Activated naive CD8-positive, alpha-beta T cell treated with anti-CD3 and anti-CD28 coated beads, Interleukin-2, amount 50 U/mL, for 24 hours (primary cell): ENCODE results near the gene MKX.

Source experiments
- ATAC-seq: fragments of 150-1000 bp; cut with Tn5 transposase; one replicate; pipeline ENCODE4 v1.10.0; 2021
- DNase-seq: peaks from one replicate; pipeline ENCODE4 v3.0.0; 2021
- H3K27ac Mint-ChIP-seq: one replicate; pipeline ENCODE4 v1.8.0; 2021; ENCODE audit warnings: mild to moderate bottlenecking, mixed read lengths
- H3K27me3 Mint-ChIP-seq: one replicate; pipeline ENCODE4 v1.8.0; 2021; ENCODE audit warnings: mixed read lengths
- H3K36me3 Mint-ChIP-seq: one replicate; pipeline ENCODE4 v1.8.0; 2021; ENCODE audit warnings: low read depth, mixed read lengths
- H3K4me1 Mint-ChIP-seq: one replicate; pipeline ENCODE4 v1.8.0; 2021; ENCODE audit warnings: mixed read lengths
- H3K4me3 Mint-ChIP-seq: one replicate; pipeline ENCODE4 v1.8.0; 2021; ENCODE audit warnings: mild to moderate bottlenecking, moderate library complexity, mixed read lengths
- H3K9me3 Mint-ChIP-seq: one replicate; pipeline ENCODE4 v1.8.0; 2021; ENCODE audit warnings: mixed read lengths

MKX gene

DNA sequence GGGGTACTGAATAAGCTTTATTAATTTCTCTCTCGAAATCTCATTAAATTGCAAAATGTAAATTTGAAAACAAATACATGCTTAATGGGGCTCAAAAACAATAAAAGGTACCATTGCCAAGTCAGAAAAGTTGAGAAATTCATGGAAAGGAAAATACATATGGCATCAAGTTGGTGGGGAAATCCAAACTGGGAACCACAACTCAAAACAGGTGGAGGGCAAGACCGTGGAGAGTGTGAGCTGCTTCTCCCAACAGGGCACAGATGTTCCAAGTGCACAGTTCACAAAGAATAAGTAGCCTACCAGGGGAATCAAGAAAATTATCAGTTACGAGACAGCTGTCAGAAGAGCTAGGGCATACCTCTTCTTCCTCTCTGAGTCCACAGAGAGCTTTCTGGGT is 26.6 kb downstream of the MKX start:
- H3K27ac Mint-ChIP-seq = no peak overlapping the region
- no peak for ATAC-seq
- H3K27me3 Mint-ChIP-seq = peaks cover 34% of the 10 kb centered on the region
- H3K9me3 Mint-ChIP-seq = no peaks in the 10 kb centered on the region
- H3K4me3 Mint-ChIP-seq = no peak overlapping the region
- H3K36me3 Mint-ChIP-seq = no peaks in the 10 kb centered on the region
- no peaks in the 10 kb centered on the region for H3K4me1 Mint-ChIP-seq
- no peak for DNase-seq

- no peak overlapping the region for H3K27ac Mint-ChIP-seq
- H3K4me1 Mint-ChIP-seq = no peaks in the 10 kb centered on the region
- DNase-seq (no peak), ATAC-seq (no peak)
- H3K27me3 Mint-ChIP-seq = peaks cover 31% of the 10 kb centered on the region
- H3K4me3 Mint-ChIP-seq = no peak overlapping the region
- H3K36me3 Mint-ChIP-seq = no peaks in the 10 kb centered on the region
- H3K9me3 Mint-ChIP-seq = no peaks in the 10 kb centered on the region
Measured at GRCh38 chr10:27717861-27718260, 27.8 kb downstream of the MKX start.

GRCh38 chr10:27717224-27717623 is 28.4 kb downstream of the MKX start:
- ATAC-seq = no peak
- no peak for DNase-seq
- no peak overlapping the region for H3K4me3 Mint-ChIP-seq
- peaks cover 34% of the 10 kb centered on the region for H3K27me3 Mint-ChIP-seq
- H3K27ac Mint-ChIP-seq = no peak overlapping the region
- H3K4me1 Mint-ChIP-seq = no peaks in the 10 kb centered on the region
- no peaks in the 10 kb centered on the region for H3K9me3 Mint-ChIP-seq
- no peaks in the 10 kb centered on the region for H3K36me3 Mint-ChIP-seq

- Mint-ChIP-seq H3K36me3 (no peaks in the 10 kb centered on the region), H3K27me3 (peaks cover 32% of the 10 kb centered on the region), H3K27ac (no peak overlapping the region), H3K4me3 (no peak overlapping the region), H3K9me3 (no peaks in the 10 kb centered on the region), H3K4me1 (no peaks in the 10 kb centered on the region)
- no peak for DNase-seq
- no peak for ATAC-seq
Measured at GRCh38 chr10:27716521-27716920, 29.1 kb downstream of the MKX start.

DNA sequence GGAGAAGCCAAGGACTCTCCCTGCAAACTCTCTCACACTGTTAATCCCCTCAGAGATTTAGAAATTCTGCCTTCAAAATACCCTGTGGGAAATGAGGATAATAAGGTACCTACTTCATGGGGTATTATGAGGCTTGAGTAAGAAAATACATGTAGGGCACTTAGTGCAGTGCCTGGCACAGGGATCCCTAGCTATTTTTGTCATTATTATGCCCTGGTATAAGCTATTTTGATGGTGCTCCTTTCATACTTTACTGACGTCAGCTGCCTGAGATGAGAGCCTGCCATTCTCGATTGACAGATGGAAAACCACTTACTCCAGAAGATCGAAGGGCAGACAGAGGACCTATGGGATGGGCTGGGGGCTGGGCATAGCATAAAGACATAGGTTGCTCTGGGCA is 30.1 kb downstream of the MKX start:
- H3K4me1 Mint-ChIP-seq = no peaks in the 10 kb centered on the region

DNA sequence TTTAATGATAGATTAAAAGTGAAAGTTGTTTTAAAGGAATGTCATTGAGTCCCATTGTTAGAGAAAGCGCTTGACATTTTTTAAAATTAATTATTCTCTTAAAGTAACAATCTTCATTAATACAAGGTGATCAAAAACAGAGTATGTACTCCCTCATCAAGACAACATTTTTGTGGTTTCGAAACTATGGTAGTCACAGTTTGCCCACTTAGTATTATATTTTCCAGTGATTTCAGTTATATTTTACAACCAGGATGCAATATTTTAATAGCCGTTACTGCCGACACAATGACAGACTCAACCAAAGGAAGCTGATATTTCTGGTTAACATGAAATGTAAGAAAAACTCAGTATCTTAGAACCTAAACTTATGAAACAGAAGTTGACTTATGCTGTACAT is 31.3 kb downstream of the MKX start:
- no peak overlapping the region for H3K27ac Mint-ChIP-seq
- no peak overlapping the region for H3K4me3 Mint-ChIP-seq
- H3K36me3 Mint-ChIP-seq = no peaks in the 10 kb centered on the region
- H3K4me1 Mint-ChIP-seq = no peaks in the 10 kb centered on the region
- no peaks in the 10 kb centered on the region for H3K9me3 Mint-ChIP-seq
- H3K27me3 Mint-ChIP-seq = peaks cover 19% of the 10 kb centered on the region
- DNase-seq (no peak), ATAC-seq (no peak)

More for the DNA sequence above, 30.1 kb downstream of the MKX start:
- peaks cover 25% of the 10 kb centered on the region for H3K27me3 Mint-ChIP-seq
- H3K4me3 Mint-ChIP-seq = no peak overlapping the region
- ATAC-seq (no peak), DNase-seq (no peak)
- H3K9me3 Mint-ChIP-seq = no peaks in the 10 kb centered on the region
- H3K27ac Mint-ChIP-seq = no peak overlapping the region
- H3K36me3 Mint-ChIP-seq = no peaks in the 10 kb centered on the region

- no peak for ATAC-seq
- no peaks in the 10 kb centered on the region for H3K4me1 Mint-ChIP-seq
- no peak overlapping the region for H3K27ac Mint-ChIP-seq
- H3K4me3 Mint-ChIP-seq = no peak overlapping the region
- H3K36me3 Mint-ChIP-seq = no peaks in the 10 kb centered on the region
- no peak for DNase-seq
- no peaks in the 10 kb centered on the region for H3K9me3 Mint-ChIP-seq
- peaks cover 15% of the 10 kb centered on the region for H3K27me3 Mint-ChIP-seq
Measured at GRCh38 chr10:27713941-27714340, 31.7 kb downstream of the MKX start.

DNA sequence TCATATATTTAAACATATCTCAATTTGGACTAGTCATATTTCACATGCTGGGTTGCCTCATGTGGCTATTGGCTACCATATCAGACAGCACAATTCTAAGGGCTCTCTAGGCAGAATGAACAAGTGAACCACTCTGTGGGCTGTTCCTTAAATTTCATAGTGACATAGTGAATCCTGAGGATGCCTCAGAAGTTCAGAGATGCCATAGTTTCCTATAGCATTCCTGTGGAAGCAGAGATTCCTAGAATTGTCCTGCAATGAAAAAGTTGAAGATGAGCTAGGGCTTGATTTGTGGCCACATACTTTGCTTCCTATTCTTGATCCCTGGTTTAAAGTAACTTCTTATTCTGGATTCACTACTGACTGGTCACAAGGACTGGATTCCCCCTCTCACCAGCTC is 35.6 kb downstream of the MKX start:
- Mint-ChIP-seq H3K9me3 (no peaks in the 10 kb centered on the region), H3K4me1 (no peaks in the 10 kb centered on the region), H3K27ac (no peak overlapping the region), H3K27me3 (peaks cover 6% of the 10 kb centered on the region), H3K36me3 (no peaks in the 10 kb centered on the region), H3K4me3 (no peak overlapping the region)
- no peak for ATAC-seq
- DNase-seq = no peak

GRCh38 chr10:27709304-27709703 is 36.3 kb downstream of the MKX start:
- DNase-seq (no peak), ATAC-seq (no peak)
- H3K4me1 Mint-ChIP-seq = no peaks in the 10 kb centered on the region
- no peaks in the 10 kb centered on the region for H3K36me3 Mint-ChIP-seq
- H3K4me3 Mint-ChIP-seq = no peak overlapping the region
- H3K27me3 Mint-ChIP-seq = peaks cover 6% of the 10 kb centered on the region
- H3K27ac Mint-ChIP-seq = no peak overlapping the region
- H3K9me3 Mint-ChIP-seq = no peaks in the 10 kb centered on the region

DNA sequence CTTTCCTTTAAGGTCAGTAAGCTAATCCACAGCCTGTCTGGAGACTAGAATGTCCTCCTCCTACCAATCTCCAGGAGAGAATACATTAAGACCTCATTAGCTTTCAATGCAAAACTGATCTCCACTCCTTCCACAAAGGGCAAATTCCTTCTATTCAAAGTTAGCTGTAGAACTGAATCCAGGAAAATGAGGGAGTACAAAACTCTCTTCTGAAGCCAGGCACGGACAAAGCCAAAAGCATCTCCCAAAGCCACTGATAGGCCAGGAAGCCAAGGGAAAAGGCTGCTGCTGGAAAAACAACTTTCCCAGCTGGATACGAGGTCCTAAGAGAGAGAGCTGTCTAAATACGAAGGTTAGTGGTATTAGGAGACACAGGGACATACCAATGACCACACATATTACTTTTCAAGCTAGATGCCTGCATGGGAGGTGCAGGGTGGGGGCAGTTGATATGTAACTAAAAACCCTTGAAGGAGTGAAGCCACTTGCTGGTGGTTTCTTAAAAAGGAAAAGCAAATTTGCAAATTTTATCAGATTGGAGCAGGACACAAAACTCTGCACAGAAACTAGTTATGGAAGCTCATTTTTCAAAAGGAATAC is 43.6 kb downstream of the MKX start:
- Mint-ChIP-seq H3K36me3 (no peaks in the 10 kb centered on the region), H3K27ac (no peak overlapping the region), H3K4me1 (no peaks in the 10 kb centered on the region), H3K9me3 (no peaks in the 10 kb centered on the region), H3K27me3 (peaks cover 12% of the 10 kb centered on the region), H3K4me3 (no peak overlapping the region)
- no peak for DNase-seq
- no peak for ATAC-seq

- Mint-ChIP-seq H3K4me3 (no peak overlapping the region), H3K36me3 (no peaks in the 10 kb centered on the region)
- DNase-seq = no peak
Measured at GRCh38 chr10:27699776-27700175, 45.8 kb downstream of the MKX start.

GRCh38 chr10:27698961-27699360 is 46.7 kb downstream of the MKX start:
- no peak overlapping the region for H3K27ac Mint-ChIP-seq
- no peak overlapping the region for H3K4me3 Mint-ChIP-seq
- DNase-seq (no peak), ATAC-seq (no peak)
- H3K9me3 Mint-ChIP-seq = no peaks in the 10 kb centered on the region
- no peaks in the 10 kb centered on the region for H3K4me1 Mint-ChIP-seq
- H3K27me3 Mint-ChIP-seq = peaks cover 16% of the 10 kb centered on the region
- H3K36me3 Mint-ChIP-seq = no peaks in the 10 kb centered on the region

More at GRCh38 chr10:27699776-27700175, 45.8 kb downstream of the MKX start:
- Mint-ChIP-seq H3K27me3 (peaks cover 14% of the 10 kb centered on the region), H3K9me3 (no peaks in the 10 kb centered on the region), H3K27ac (no peak overlapping the region), H3K4me1 (no peaks in the 10 kb centered on the region)
- no peak for ATAC-seq

DNA sequence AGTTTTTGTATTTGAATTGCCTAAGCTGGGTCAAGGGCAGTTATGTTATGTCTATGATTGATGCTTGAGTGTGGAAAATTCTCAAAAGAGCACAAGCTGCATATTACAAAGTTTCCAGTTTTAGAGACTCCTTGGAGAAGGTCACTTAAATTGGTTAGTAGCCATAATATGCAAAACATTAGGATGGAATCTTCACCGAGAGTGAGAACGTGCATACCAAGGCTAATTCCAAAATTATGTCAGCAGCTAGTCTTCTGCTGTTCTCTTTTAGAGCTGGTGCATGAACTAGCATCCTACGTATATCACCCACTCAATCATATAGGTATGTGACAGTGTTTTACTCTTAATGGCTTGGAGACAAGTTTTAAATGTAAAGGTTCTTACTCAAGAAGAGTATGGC is 49.2 kb downstream of the MKX start:
- no peak for ATAC-seq
- Mint-ChIP-seq H3K27me3 (peaks cover 14% of the 10 kb centered on the region), H3K4me1 (no peaks in the 10 kb centered on the region)

DNA sequence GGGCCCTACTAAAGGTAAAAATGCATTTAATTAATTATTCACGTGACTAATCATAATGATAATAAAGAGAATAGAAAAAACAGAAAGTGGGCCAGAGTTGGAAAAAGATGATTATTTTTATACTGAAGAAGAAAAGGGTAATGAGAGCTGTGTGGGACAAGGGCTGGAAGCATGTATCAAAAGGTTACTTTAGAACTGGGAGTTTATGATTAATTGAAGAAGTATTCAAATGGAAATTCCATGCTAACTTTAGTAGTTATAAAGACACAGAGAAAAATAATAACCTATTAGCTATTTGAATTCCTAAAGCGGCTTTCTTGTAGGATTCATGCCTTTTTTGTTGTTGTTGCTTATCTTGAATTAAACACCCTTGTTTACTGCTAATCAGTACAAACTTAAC is 49.9 kb downstream of the MKX start:
- ATAC-seq (no peak), DNase-seq (no peak)
- no peaks in the 10 kb centered on the region for H3K4me1 Mint-ChIP-seq
- H3K27me3 Mint-ChIP-seq = peaks cover 14% of the 10 kb centered on the region
- H3K9me3 Mint-ChIP-seq = no peaks in the 10 kb centered on the region
- no peak overlapping the region for H3K4me3 Mint-ChIP-seq
- H3K27ac Mint-ChIP-seq = no peak overlapping the region
- H3K36me3 Mint-ChIP-seq = no peaks in the 10 kb centered on the region

More for the DNA sequence above, 49.2 kb downstream of the MKX start:
- Mint-ChIP-seq H3K9me3 (no peaks in the 10 kb centered on the region), H3K27ac (no peak overlapping the region), H3K36me3 (no peaks in the 10 kb centered on the region), H3K4me3 (no peak overlapping the region)
- no peak for DNase-seq

GRCh38 chr10:27695088-27695487 is 50.5 kb downstream of the MKX start:
- ATAC-seq (no peak), DNase-seq (no peak)
- Mint-ChIP-seq H3K27ac (no peak overlapping the region), H3K4me1 (no peaks in the 10 kb centered on the region), H3K27me3 (peaks cover 14% of the 10 kb centered on the region), H3K9me3 (no peaks in the 10 kb centered on the region), H3K36me3 (no peaks in the 10 kb centered on the region), H3K4me3 (no peak overlapping the region)

- Mint-ChIP-seq H3K4me3 (no peak overlapping the region), H3K4me1 (no peaks in the 10 kb centered on the region), H3K27ac (no peak overlapping the region), H3K9me3 (no peaks in the 10 kb centered on the region), H3K27me3 (peaks cover 13% of the 10 kb centered on the region), H3K36me3 (no peaks in the 10 kb centered on the region)
- ATAC-seq = no peak
- no peak for DNase-seq
Measured at GRCh38 chr10:27692663-27693062, 53.0 kb downstream of the MKX start.
